CD4-positive, alpha-beta T cell treated with Interleukin-12 subunit alpha and Interleukin-12 subunit beta, for 1 hour (primary cell): ENCODE data around the gene ABCA3.
"Not testable (repeated sequence)": the region's sequence is repeated elsewhere in the genome, so short reads cannot be mapped to it uniquely, and the experiment has no call there.

Experiments
- DNase-seq: peaks from one replicate; pipeline ENCODE4 v3.0.0-alpha.2; 2020

ABCA3 gene

GRCh38 chr16:2251296-2252111, 89.0 kb downstream of the ABCA3 start, which contains the start of gene ECI1:
Gene ECI1 (minus strand): TSS chr16:2251587. CDS start chr16:2251566, 21 bp downstream.
- DNase-seq = peak; percentile 90

GRCh38 chr16:2250652-2251295, 89.8 kb downstream of the ABCA3 start:
- peak; percentile 56 for DNase-seq

DNA sequence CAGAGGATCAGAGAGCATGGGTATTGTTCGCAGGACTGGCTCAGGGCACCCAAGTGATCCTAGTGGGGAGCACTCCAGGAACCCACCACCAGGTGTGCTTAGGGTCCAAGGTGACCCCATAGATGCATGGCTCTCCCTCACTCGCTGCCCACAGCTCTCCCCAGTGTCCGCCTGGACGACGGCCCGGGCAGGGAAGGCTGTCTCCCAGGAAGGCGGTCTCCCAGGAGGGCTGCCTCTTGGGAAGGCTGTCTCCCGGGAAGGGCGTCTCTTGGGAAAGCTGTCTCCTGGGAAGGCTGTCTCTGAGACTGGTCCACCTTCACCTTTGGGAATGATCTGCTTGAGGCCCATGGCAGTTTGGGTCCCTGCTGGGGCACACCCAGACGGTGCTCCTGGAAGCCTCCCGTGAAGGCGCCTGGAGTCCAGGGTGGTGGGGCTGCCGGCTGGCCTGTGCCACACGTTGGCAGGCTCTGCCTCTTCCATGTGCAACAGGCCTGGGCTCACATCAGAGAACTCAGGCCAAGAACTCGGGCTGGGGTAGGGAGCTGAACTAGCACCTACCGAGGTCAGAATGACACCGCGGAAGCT, 94.1 kb downstream of the ABCA3 start:
- DNase-seq = no peak

GRCh38 chr16:2244926-2245795, 95.4 kb downstream of the ABCA3 start:
- no peak for DNase-seq

DNA sequence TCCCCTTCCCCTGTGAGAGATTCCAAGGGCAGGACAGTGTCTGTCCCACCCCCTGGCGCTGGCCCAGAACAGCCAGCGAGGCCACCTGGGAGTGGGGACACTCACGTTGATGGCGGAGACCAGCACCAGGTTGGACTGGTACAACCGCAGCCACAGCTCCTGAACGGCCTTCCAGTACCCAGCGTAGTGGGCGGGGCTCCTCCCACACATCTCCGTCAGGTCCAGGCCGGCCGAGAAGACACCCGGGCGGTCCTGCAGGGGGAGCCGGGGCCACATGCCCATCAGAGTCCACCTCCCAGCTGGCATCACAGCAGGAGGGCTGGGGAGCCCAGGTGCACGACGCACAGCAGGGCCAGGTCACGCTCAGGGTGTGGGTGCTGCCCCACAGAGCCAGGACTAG, 96.2 kb downstream of the ABCA3 start:
- no peak for DNase-seq

- DNase-seq = no peak
Observed at GRCh38 chr16:2243781-2244180, 96.7 kb downstream of the ABCA3 start.

DNA sequence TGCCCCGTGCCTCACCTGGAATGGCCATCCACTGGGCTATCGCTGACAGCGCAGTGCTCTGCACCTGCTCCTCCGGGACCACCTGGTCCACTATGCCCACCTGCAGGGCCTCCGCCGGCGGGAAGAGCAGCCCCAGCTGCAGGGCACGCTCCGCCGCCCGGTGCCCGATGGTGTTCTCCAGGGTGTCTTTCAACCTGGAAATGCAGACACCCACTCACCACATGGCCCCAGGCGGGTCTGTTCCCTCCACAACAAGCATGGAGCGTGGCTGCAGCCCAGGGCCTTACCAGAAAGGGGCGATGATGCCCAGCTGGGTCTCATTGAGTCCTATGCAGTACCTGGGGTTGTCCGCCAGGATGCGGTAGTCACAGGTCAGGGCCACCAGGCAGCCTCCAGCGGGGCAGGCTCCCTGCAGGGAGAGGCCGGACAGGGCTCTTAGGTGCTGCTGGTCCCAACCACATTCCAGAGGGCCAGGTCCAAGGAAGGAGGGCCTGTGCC, 97.4 kb downstream of the ABCA3 start:
- no peak for DNase-seq

DNA sequence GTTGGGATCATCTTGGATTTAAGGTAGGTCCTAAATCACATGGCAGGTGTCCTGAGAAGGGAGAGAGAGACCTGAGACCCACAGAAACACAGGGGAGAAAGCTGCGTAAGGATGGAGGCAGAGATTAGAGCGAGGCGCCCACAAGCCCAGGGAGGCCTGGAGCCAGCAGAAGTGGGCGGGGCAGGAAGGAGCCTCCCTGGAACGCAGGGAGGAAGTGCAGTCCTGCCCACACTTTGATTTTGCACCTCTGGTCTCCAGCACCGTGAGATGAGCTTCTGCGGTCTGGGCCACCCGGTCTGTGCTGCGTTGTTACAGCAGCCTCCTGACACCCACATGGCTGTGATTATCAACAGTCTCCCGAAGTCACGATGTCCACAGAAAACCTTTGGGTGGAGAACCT, 97.9 kb downstream of the ABCA3 start:
- DNase-seq = no peak

- DNase-seq = not testable (repeated sequence)
Observed at GRCh38 chr16:2240331-2240730, 100.2 kb downstream of the ABCA3 start.

- DNase-seq = no peak
Observed at GRCh38 chr16:2238838-2239675, 101.5 kb downstream of the ABCA3 start.

DNA sequence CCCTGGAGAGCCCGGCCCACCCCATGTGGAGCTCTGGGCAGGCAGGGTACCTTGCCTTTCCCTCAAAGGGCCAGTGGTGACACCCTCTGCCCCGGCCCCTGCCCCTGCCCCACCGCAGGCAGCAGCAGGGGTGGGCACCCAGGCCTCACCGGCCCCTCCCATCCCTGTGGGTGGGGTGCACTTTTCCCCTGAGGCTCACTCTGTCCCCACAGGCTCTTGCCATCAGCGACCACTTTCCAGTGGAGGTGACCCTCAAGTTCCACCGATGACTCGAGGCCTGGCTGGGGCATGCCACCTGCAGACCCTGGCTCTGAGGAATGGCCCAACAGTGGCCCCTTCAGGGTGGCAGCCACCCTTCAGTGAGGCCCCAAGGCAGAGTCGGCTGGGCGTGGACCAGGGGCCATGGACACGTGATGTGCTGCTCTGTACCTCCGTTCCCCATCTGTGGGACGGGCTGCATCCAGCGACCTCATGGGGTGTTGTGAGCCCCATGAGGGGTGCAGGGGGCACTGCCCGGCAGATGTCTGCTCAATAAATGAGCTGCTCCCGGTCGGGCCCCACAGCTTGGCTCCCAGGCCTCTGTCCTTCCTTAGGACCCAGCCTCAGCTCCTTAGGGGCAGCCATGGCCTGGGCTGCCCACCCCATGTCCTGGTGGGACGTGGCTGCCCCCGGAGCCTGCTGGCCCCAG, 102.2 kb downstream of the ABCA3 start:
- DNase-seq = no peak

- no peak for DNase-seq
Observed at GRCh38 chr16:2237493-2238149, 102.9 kb downstream of the ABCA3 start.

DNA sequence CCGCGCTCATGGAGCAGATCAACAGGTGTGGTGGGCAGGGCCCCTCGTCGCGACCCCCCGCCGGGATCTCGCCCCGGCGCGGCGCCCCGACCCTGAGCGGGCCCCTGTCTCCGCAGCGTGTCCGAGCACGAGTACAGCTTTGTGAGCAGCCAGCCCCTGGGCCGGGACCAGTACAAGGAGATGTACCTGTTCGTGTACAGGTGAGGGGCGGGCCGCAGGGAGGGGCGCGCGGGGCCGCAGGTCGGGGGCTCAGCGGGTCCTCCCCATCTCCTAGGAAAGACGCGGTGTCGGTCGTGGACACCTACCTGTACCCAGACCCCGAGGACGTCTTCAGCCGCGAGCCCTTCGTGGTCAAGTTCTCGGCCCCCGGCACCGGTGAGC, 103.4 kb downstream of the ABCA3 start:
- DNase-seq = no peak

- DNase-seq = no peak
Observed at GRCh38 chr16:2236337-2237101, 104.0 kb downstream of the ABCA3 start, which contains the start of gene DNASE1L2. Gene DNASE1L2 (plus strand): TSS chr16:2236444. CDS start chr16:2236817, 373 bp downstream.

DNA sequence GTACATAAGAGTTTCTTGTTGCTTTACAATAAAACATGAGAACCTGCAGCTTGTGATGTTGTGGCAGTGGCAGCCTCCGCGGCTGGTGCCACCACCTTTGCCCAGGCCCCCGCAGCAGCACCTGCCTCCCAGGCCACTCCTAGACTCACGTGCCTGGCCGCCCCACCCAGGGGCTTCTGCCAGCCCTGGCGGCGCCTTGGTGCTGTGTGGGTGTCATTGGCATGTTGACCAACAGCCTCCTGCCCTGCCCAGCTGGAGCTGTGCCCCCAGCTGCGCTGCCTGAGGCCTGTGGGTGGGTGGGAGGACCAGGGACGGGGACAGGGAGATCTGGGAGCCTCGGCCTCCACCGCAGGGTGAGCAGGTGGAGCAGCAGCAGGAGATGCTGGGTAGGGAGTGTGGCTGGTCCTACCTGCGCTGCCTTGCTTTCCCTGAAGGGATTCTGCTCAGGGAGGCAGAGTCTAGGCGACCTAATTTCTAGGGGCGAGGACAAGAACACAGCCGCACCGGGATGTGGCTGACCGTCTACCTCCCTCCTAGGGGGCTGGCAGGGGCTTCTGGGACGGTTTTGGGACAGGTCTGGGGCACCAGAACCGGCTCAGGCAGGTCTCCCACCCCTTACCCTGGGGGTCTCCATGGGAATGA, 104.7 kb downstream of the ABCA3 start:
- no peak for DNase-seq

- DNase-seq = no peak
Observed at GRCh38 chr16:2235234-2235651, 105.3 kb downstream of the ABCA3 start.

DNA sequence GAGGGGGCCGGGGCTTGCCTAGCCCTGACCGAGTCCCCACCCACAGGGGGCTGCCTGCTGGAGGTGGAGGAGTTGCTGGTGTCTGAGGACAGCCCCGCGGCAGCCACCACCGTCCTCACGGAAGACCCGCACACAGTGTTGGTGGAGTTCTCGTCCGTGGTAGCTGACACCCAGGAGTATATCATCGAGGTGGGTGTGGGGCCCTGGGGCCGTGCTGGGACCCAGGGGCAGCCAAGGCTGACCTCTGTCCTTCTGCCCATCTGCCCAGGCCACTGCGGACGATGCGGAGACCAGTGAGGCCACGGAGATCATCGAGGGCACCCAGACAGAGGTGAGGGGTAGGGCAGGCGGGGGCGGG, 105.7 kb downstream of the ABCA3 start:
- no peak for DNase-seq

DNA sequence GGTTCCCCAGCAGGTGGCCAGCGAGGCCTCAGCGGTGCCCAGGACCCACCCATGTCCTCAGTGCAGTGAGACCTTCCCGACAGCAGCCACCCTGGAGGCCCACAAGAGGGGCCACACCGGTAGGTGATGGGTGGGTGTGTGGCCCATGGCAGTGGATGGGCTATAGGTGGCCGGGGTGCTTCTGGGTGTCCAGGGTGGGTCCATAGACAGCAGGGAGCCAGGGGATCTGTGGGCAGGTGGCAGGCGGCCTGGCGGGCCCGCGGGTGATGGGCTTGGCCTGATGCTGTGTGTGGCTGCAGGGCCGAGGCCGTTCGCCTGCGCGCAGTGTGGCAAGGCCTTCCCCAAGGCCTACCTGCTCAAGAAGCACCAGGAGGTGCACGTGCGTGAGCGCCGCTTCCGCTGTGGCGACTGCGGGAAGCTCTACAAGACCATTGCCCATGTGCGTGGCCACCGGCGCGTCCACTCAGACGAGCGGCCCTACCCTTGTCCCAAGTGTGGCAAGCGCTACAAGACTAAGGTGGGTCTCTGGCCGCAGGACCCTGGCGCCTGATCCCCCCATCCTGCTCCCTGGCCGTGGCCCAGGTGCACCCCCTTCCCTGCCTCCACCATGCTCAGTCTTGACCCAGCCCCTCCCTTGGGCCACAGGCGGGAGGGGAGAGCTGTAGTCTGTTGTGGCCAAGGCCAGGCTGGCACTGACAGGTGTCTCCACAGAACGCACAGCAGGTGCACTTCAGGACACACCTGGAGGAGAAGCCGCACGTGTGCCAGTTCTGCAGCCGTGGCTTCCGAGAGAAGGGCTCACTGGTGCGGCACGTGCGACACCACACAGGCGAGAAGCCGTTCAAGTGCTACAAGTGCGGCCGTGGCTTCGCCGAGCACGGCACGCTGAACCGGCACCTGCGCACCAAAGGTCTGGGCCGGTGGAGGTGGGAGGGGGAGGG, 106.4 kb downstream of the ABCA3 start:
- no peak for DNase-seq
